SU-DHL-6 (cell line): ENCODE measurements around the gene CEMP1.

ENCODE experiments used
- CTCF ChIP-seq: fragments of 200-600 bp; sonication (generic); IDR thresholded peaks from one replicate; pipeline ENCODE4 v1.5.1; 2017; ENCODE audit warnings: antibody characterized with exemption, mild to moderate bottlenecking, low read length, moderate library complexity; ENCODE audit not compliant: insufficient read depth, poor library complexity, severe bottlenecking
- EZH2phosphoT487 ChIP-seq: fragments of 200-600 bp; sonication (generic), shearing (Covaris generic); conservative IDR thresholded peaks from 2 replicates; pipeline ENCODE4 v1.6.1; 2018; ENCODE audit warnings: mild to moderate bottlenecking, antibody characterized with exemption, low read length, moderate library complexity, mixed read lengths

GRCh38 chr16:2515180-2515851, 15.9 kb downstream of the CEMP1 start:
- TF ChIP-seq CTCF = no peak
- TF ChIP-seq EZH2phosphoT487 = no peak
